DND-41 (cell line): ENCODE measurements around the gene UAP1L1.

Experiments used
- EZH2 ChIP-seq: IDR thresholded peaks from 3 replicates; pipeline ENCODE4 v1.6.1; 2012; ENCODE audit warnings: borderline replicate concordance, low read depth, mild to moderate bottlenecking, moderate library complexity, low read length, inconsistent platforms; ENCODE audit not compliant: severe bottlenecking
- TF ChIP-seq, protein P1 (sequence below): IDR thresholded peaks from 2 replicates; pipeline ENCODE4 v1.5.1; 2012; ENCODE audit warnings: borderline replicate concordance, low read length, moderate library complexity, mild to moderate bottlenecking; ENCODE audit not compliant: poor library complexity, severe bottlenecking; ENCODE audit errors: extremely low read depth

DNA sequence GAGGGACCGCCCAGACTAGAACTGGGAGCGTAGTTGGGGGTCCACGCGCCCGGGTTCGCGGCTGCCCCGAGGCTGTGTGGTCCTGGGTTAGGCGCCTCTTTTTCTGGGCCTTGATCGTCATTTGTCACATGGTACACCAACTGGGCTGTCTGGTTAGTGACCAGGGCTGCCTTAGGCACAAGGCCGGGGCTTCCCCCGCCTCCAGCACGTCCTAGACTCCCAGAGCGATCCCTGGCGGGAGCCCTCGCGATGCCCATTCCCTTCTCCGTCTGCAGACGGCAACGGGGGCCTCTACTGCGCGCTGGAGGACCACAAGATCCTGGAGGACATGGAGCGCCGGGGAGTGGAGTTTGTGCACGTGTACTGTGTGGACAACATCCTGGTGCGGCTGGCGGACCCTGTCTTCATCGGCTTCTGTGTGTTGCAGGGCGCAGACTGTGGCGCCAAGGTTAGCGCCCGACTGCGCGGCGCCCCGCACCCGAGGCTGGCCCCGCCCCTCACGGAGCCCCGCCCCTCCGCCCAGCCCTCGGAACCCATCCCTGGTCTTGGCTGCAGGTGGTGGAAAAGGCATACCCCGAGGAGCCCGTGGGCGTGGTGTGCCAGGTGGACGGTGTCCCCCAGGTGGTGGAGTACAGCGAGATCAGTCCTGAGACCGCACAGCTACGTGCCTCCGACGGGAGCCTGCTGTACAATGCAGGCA, 1.5 kb downstream of the UAP1L1 start:
- TF ChIP-seq, protein P1, sequence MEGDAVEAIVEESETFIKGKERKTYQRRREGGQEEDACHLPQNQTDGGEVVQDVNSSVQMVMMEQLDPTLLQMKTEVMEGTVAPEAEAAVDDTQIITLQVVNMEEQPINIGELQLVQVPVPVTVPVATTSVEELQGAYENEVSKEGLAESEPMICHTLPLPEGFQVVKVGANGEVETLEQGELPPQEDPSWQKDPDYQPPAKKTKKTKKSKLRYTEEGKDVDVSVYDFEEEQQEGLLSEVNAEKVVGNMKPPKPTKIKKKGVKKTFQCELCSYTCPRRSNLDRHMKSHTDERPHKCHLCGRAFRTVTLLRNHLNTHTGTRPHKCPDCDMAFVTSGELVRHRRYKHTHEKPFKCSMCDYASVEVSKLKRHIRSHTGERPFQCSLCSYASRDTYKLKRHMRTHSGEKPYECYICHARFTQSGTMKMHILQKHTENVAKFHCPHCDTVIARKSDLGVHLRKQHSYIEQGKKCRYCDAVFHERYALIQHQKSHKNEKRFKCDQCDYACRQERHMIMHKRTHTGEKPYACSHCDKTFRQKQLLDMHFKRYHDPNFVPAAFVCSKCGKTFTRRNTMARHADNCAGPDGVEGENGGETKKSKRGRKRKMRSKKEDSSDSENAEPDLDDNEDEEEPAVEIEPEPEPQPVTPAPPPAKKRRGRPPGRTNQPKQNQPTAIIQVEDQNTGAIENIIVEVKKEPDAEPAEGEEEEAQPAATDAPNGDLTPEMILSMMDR = no peak
- no peak for TF ChIP-seq EZH2
